GM12878 (cell line): ENCODE results near the gene SMURF1.

Experiments used
- BRCA1 ChIP-seq: IDR thresholded peaks from 2 replicates; pipeline ENCODE4 v1.6.1; 2011; ENCODE audit warnings: low read depth, low read length, improper control_type of control experiment
- TCF3 ChIP-seq: IDR thresholded peaks from 2 replicates; pipeline ENCODE4 v1.6.1; 2012; ENCODE audit warnings: low read depth, mild to moderate bottlenecking, low read length, borderline replicate concordance; ENCODE audit not compliant: insufficient read depth
- TF ChIP-seq, protein P1 (sequence below), 3 experiments: IDR thresholded peaks in 2 of 3; conservative IDR thresholded peaks in 1 of 3; 2 replicates each; pipeline ENCODE4 v1.5.1; 2011; ENCODE audit warnings: low read depth in 3 of 3, low read length in 3 of 3, mild to moderate bottlenecking in 3 of 3, control low read depth in 2 of 3, moderate library complexity in 2 of 3, inconsistent platforms in 1 of 3, mixed read lengths in 1 of 3; ENCODE audit not compliant: control insufficient read depth in 2 of 3, insufficient read depth in 1 of 3; ENCODE audit errors: extremely low read depth in 1 of 3
- TF ChIP-seq, protein P2 (sequence below): fragments of 450-650 bp; formaldehyde crosslinking; IDR thresholded peaks from 2 replicates; pipeline ENCODE4 v1.5.0; 2022; ENCODE audit warnings: mild to moderate bottlenecking, missing genetic modification characterization

DNA sequence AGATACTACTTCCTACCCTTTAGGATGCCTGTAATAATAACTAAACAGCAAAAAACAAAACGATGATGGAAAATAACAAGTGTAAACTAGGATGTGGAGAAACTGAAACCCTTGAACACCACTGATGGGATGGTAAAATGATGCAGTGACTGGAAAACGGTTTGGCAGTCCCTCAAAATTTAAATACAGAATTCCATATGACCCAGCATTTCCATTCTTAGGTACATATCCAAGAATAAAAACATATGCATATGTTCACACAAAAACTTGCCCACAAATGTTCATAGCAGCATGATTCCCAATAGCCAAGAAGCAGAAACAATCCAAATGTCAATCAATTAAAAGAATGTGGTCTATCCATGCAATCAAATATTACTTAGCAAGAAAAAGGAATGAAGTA lies 25.8 kb downstream of the SMURF1 start:
- TF ChIP-seq, protein P1, sequence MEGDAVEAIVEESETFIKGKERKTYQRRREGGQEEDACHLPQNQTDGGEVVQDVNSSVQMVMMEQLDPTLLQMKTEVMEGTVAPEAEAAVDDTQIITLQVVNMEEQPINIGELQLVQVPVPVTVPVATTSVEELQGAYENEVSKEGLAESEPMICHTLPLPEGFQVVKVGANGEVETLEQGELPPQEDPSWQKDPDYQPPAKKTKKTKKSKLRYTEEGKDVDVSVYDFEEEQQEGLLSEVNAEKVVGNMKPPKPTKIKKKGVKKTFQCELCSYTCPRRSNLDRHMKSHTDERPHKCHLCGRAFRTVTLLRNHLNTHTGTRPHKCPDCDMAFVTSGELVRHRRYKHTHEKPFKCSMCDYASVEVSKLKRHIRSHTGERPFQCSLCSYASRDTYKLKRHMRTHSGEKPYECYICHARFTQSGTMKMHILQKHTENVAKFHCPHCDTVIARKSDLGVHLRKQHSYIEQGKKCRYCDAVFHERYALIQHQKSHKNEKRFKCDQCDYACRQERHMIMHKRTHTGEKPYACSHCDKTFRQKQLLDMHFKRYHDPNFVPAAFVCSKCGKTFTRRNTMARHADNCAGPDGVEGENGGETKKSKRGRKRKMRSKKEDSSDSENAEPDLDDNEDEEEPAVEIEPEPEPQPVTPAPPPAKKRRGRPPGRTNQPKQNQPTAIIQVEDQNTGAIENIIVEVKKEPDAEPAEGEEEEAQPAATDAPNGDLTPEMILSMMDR (IDR thresholded peaks at IDR 0.05 in 2 of 3, conservative IDR thresholded peaks at IDR 0.05 in 1 of 3; ENCODE audit: control insufficient read depth in 2 of 3, extremely low read depth in 1 of 3, insufficient read depth in 1 of 3, low read depth in 3 of 3, low read length in 3 of 3): no peak
- TF ChIP-seq BRCA1 (no peak), TCF3 (no peak)
- TF ChIP-seq, protein P2, sequence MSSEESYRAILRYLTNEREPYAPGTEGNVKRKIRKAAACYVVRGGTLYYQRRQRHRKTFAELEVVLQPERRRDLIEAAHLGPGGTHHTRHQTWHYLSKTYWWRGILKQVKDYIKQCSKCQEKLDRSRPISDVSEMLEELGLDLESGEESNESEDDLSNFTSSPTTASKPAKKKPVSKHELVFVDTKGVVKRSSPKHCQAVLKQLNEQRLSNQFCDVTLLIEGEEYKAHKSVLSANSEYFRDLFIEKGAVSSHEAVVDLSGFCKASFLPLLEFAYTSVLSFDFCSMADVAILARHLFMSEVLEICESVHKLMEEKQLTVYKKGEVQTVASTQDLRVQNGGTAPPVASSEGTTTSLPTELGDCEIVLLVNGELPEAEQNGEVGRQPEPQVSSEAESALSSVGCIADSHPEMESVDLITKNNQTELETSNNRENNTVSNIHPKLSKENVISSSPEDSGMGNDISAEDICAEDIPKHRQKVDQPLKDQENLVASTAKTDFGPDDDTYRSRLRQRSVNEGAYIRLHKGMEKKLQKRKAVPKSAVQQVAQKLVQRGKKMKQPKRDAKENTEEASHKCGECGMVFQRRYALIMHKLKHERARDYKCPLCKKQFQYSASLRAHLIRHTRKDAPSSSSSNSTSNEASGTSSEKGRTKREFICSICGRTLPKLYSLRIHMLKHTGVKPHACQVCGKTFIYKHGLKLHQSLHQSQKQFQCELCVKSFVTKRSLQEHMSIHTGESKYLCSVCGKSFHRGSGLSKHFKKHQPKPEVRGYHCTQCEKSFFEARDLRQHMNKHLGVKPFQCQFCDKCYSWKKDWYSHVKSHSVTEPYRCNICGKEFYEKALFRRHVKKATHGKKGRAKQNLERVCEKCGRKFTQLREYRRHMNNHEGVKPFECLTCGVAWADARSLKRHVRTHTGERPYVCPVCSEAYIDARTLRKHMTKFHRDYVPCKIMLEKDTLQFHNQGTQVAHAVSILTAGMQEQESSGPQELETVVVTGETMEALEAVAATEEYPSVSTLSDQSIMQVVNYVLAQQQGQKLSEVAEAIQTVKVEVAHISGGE (CRISPR knock-in tag): no peak
